ENCODE results near the gene GRM4. TPM values are rescaled to one million over a fixed set of nuclear protein-coding genes. Genes with fewer than 3 reads are reported as not detected.

The GRM4 gene
- total RNA-seq, 2 donors from 2014 or later, result not detected

DNA sequence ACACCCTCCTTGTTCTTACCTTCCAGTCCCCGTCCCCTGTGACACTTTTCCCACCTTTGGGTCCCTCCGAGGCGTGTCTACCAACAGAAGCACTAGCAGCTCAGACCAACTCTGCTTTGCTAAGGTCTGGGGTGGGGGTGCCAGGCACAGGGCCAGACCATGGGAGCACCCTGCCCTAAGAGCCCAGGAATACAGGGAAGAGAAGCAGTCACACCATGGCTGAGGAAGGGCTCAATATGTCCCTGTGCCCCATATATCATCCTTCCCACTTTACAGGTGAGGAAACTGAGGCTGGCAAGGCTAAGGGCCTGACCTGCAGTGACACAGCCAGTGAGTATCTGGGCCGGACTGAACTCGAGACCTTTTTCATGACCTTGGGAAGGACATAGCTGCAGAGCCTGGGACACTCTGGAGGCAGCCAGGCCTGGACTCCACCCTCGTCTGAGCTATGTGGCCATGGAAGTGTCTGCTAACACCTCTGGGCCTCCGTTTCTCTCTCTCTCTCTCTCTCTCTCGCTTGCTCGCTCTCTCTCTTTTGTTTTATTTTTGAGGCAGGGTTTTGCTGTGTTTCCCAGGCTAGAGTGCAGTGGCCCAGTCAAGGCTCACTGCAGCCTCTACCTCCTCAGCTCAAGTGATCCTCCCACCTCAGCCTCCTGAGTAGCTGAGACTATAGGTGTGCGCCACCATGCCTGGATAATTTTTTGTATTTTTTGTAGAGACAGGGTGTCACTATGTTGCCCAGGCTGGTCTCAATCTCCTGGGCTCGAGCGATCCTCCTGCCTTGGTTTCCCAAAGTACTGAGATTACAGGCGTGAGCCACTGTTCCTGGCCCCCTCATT lies 156.7 kb downstream of the GRM4 start:
- Histone ChIP-seq H3K9me3 (no peaks in the 10 kb centered on the region), H3K4me3 (no peak overlapping the region), H3K4me1 (ENCODE audit: control insufficient read depth in 1 of 2, low read depth in 2 of 2) (no peaks in the 10 kb centered on the region), H3K27ac (no peak overlapping the region), H3K27me3 (replicated peaks; ENCODE audit: insufficient read depth) (no peaks in the 10 kb centered on the region), H3K36me3 (no peaks in the 10 kb centered on the region)
- DNase-seq (ENCODE audit: low spot score), result no peak
- TF ChIP-seq, protein P1, sequence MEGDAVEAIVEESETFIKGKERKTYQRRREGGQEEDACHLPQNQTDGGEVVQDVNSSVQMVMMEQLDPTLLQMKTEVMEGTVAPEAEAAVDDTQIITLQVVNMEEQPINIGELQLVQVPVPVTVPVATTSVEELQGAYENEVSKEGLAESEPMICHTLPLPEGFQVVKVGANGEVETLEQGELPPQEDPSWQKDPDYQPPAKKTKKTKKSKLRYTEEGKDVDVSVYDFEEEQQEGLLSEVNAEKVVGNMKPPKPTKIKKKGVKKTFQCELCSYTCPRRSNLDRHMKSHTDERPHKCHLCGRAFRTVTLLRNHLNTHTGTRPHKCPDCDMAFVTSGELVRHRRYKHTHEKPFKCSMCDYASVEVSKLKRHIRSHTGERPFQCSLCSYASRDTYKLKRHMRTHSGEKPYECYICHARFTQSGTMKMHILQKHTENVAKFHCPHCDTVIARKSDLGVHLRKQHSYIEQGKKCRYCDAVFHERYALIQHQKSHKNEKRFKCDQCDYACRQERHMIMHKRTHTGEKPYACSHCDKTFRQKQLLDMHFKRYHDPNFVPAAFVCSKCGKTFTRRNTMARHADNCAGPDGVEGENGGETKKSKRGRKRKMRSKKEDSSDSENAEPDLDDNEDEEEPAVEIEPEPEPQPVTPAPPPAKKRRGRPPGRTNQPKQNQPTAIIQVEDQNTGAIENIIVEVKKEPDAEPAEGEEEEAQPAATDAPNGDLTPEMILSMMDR (IDR thresholded peaks at IDR 0.05), result no peak
- no peak for ATAC-seq (ENCODE audit: insufficient number of reproducible peaks, low FRiP score, low read depth)

- H3K27ac ChIP-seq, result no peak overlapping the region
- H3K9me3 ChIP-seq, result no peaks in the 10 kb centered on the region
- no peak for ATAC-seq (ENCODE audit: insufficient number of reproducible peaks, low FRiP score, low read depth)
- H3K36me3 ChIP-seq, result no peaks in the 10 kb centered on the region
- DNase-seq (ENCODE audit: low spot score), result no peak
- TF ChIP-seq, protein P1 (IDR thresholded peaks at IDR 0.05), result no peak
- no peaks in the 10 kb centered on the region for H3K4me1 ChIP-seq (ENCODE audit: control insufficient read depth in 1 of 2, low read depth in 2 of 2)
- no peaks in the 10 kb centered on the region for H3K27me3 ChIP-seq (replicated peaks; ENCODE audit: insufficient read depth)
- H3K4me3 ChIP-seq, result no peak overlapping the region
Measured at GRCh38 chr6:33988121-33989015, 157.5 kb downstream of the GRM4 start.

DNA sequence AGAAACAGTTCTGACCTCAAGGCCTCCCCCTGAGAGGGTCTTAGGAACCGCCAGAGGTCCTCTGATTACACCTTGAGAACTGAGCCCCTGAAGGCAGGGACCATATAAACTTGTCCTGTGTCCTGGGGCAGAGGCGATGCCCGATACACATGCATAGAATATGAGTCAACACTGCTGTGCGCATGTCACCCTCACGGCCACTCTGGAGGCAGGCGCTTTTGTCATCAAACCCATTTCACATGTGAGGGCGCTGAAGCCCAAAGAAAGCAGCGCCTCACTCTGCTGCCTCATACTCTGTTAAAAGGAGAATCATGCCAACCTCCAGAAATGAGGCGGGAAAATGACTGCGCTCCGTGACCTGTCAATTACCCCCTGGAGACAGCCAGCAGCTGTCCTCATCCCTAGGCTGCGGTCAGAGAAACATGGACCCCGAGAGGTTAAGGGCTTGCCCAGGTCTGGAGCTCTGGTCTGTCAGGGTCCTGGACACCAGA lies 158.3 kb downstream of the GRM4 start:
- ATAC-seq (ENCODE audit: insufficient number of reproducible peaks, low FRiP score, low read depth), result no peak
- no peak overlapping the region for H3K27ac ChIP-seq
- H3K4me3 ChIP-seq, result no peak overlapping the region
- H3K27me3 ChIP-seq (replicated peaks; ENCODE audit: insufficient read depth), result no peaks in the 10 kb centered on the region
- H3K36me3 ChIP-seq, result no peaks in the 10 kb centered on the region
- TF ChIP-seq, protein P1 (IDR thresholded peaks at IDR 0.05), result no peak
- no peaks in the 10 kb centered on the region for H3K9me3 ChIP-seq
- no peaks in the 10 kb centered on the region for H3K4me1 ChIP-seq (ENCODE audit: control insufficient read depth in 1 of 2, low read depth in 2 of 2)
- DNase-seq (ENCODE audit: low spot score), result no peak

DNA sequence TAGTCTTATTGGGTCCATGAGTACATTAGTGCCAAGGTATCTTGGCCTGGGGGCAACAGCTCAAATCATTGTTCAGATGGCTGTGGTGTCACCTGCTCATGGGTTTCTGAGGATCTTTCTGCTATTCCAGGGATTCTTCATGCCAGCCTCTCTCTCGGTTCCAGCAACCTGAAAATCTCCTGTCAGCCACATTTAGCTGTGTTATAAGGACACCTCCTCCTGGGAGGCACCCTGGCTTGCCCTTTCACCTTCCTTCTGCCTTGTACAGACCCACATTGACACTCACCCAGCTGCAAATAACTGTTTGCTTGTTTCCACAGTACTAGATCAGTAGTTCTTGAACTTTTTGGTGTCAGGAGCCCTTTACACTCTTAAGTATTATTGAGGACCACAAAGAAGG lies 159.9 kb downstream of the GRM4 start:
- Histone ChIP-seq H3K27me3 (replicated peaks; ENCODE audit: insufficient read depth) (no peaks in the 10 kb centered on the region), H3K4me1 (ENCODE audit: control insufficient read depth in 1 of 2, low read depth in 2 of 2) (no peaks in the 10 kb centered on the region), H3K36me3 (no peaks in the 10 kb centered on the region), H3K4me3 (no peak overlapping the region), H3K9me3 (no peaks in the 10 kb centered on the region), H3K27ac (no peak overlapping the region)
- ATAC-seq (ENCODE audit: insufficient number of reproducible peaks, low FRiP score, low read depth), result no peak
- DNase-seq (ENCODE audit: low spot score), result no peak
- TF ChIP-seq, protein P1 (IDR thresholded peaks at IDR 0.05), result no peak

DNA sequence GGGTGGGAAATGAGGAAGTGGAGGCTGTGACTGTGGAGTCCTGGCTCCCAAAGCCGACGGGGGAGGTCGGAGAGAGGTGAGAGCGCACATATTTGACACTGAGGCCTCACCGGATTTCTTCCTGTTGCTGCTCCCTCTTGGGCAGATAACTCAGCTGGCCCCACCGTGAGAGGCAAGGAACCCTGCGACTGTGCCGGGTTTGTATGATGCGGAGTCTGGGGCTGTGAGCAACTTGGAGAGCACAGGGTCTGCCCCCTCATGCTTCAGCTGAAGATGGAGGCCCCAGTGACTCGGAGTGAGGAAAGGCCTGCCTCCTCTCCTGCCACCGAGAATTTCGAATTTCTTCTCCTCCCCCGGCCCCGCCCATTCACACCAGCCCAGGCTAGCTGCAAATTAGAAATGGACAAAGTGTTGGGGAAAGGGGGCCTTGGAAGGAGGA lies 160.6 kb downstream of the GRM4 start:
- Histone ChIP-seq H3K4me3 (no peak overlapping the region), H3K36me3 (no peaks in the 10 kb centered on the region), H3K9me3 (no peaks in the 10 kb centered on the region), H3K27ac (no peak overlapping the region), H3K27me3 (replicated peaks; ENCODE audit: insufficient read depth) (no peaks in the 10 kb centered on the region), H3K4me1 (ENCODE audit: control insufficient read depth in 1 of 2, low read depth in 2 of 2) (no peaks in the 10 kb centered on the region)
- no peak for DNase-seq (ENCODE audit: low spot score)
- TF ChIP-seq, protein P1 (IDR thresholded peaks at IDR 0.05), result no peak
- ATAC-seq (ENCODE audit: insufficient number of reproducible peaks, low FRiP score, low read depth), result no peak

Data from thoracic aorta (tissue), 2 donors.